GM19240 (cell line): Measurements from ENCODE around the gene GRK5.
"Not testable (repeated sequence)": the region's sequence is repeated elsewhere in the genome, so short reads cannot be mapped to it uniquely, and the experiment has no call there.

ENCODE experiments used
- DNase-seq: peaks from one replicate; pipeline ENCODE4 v3.0.0; 2011; ENCODE audit warnings: low spot score; ENCODE audit not compliant: insufficient read length

GRK5 gene

GRCh38 chr10:119451300-119451896, 244.0 kb downstream of the GRK5 start:
- DNase-seq, result no peak

- DNase-seq, result no peak
Observed at GRCh38 chr10:119452396-119452795, 245.0 kb downstream of the GRK5 start.

GRCh38 chr10:119453313-119453712, 245.9 kb downstream of the GRK5 start:
- no peak for DNase-seq

GRCh38 chr10:119454316-119454715, 246.9 kb downstream of the GRK5 start:
- DNase-seq, result no peak

- DNase-seq, result no peak
Observed at GRCh38 chr10:119454990-119455389, 247.6 kb downstream of the GRK5 start.

- DNase-seq, result peak; percentile 40
Observed at GRCh38 chr10:119455609-119456434, 248.5 kb downstream of the GRK5 start.

- DNase-seq, result no peak
Observed at GRCh38 chr10:119456435-119456810, 249.1 kb downstream of the GRK5 start.

GRCh38 chr10:119457966-119458766, 250.8 kb downstream of the GRK5 start:
- no peak for DNase-seq

GRCh38 chr10:119459681-119460340, 252.4 kb downstream of the GRK5 start:
- DNase-seq, result no peak

- DNase-seq, result no peak
Observed at GRCh38 chr10:119460369-119461195, 253.2 kb downstream of the GRK5 start.

- DNase-seq, result no peak
Observed at GRCh38 chr10:119461380-119461779, 254.0 kb downstream of the GRK5 start.

GRCh38 chr10:119461923-119462322, 254.6 kb downstream of the GRK5 start:
- peak; percentile 53 for DNase-seq

GRCh38 chr10:119462773-119463172, 255.4 kb downstream of the GRK5 start:
- no peak for DNase-seq

GRCh38 chr10:119463195-119463594, 255.8 kb downstream of the GRK5 start:
- DNase-seq, result not testable (repeated sequence)

GRCh38 chr10:119465085-119465484, 257.7 kb downstream of the GRK5 start:
- no peak for DNase-seq

GRCh38 chr10:119466076-119466475, 258.7 kb downstream of the GRK5 start:
- DNase-seq, result no peak

- DNase-seq, result no peak
Observed at GRCh38 chr10:119466655-119467054, 259.3 kb downstream of the GRK5 start.

GRCh38 chr10:119468542-119469324, 261.4 kb downstream of the GRK5 start:
- DNase-seq, result no peak

- no peak for DNase-seq
Observed at GRCh38 chr10:119469325-119469707, 261.9 kb downstream of the GRK5 start.

GRCh38 chr10:119469846-119470245, 262.5 kb downstream of the GRK5 start:
- DNase-seq, result no peak
